Vagina (tissue), 2 donors: ENCODE data around the gene PLEKHJ1. TPM values are rescaled to one million over a fixed set of nuclear protein-coding genes. Genes with fewer than 3 reads are reported as not detected.
"Not testable (repeated sequence)": the region's sequence is repeated elsewhere in the genome, so short reads cannot be mapped to it uniquely, and the experiment has no call there.

ENCODE experiments used
- DNase-seq, 2 donors: peaks; one replicate each; pipeline ENCODE4 v3.0.0-alpha.2; 2017; ENCODE audit errors: extremely low spot score in 2 of 2
- H3K27ac ChIP-seq: fragments of 200-600 bp; sonication (generic); one replicate; pipeline ENCODE4 v1.5.1; 2019
- H3K27me3 ChIP-seq: fragments of 200-600 bp; sonication (generic); one replicate; pipeline ENCODE4 v1.5.1; 2019
- H3K36me3 ChIP-seq, 2 donors: fragments of 200-600 bp; sonication (generic); one replicate each; pipeline ENCODE4 v1.5.1; 2017 to 2019
- H3K4me1 ChIP-seq: fragments of 200-600 bp; sonication (generic); one replicate; pipeline ENCODE4 v1.5.1; 2019
- H3K4me3 ChIP-seq, 2 donors: fragments of 200-600 bp; sonication (generic); 1 replicate in 1 of 2; 2 replicates in 1 of 2; pipeline ENCODE4 v1.5.1; 2016 to 2019
- H3K9me3 ChIP-seq: fragments of 200-600 bp; sonication (generic); one replicate; pipeline ENCODE4 v1.5.1; 2019
- POLR2A ChIP-seq, 2 donors: fragments of 450-650 bp; IDR thresholded peaks; one replicate each; pipeline ENCODE4 v1.6.1; 2017; ENCODE audit warnings: antibody characterized with exemption in 2 of 2, mild to moderate bottlenecking in 2 of 2, moderate library complexity in 2 of 2
- POLR2AphosphoS5 ChIP-seq, 2 donors: sonication (generic); formaldehyde crosslinking; IDR thresholded peaks; one replicate each; pipeline ENCODE4 v1.9.0; 2017; ENCODE audit warnings: antibody characterized with exemption in 2 of 2, mild to moderate bottlenecking in 2 of 2, low read depth in 1 of 2; ENCODE audit not compliant: insufficient read depth in 1 of 2
- intact Hi-C: fragments of 100-400 bp; cut with DNase I; formaldehyde crosslinking; loops from one replicate; pipeline ENCODE4 v1.15.1; 2023
- total RNA-seq: library from RNA; depleted of rRNA; stranded (reverse); fragments of >200 nt; gene quantifications from one replicate; pipeline ENCODE4 v1.2.3, GENCODE V29; 2016
- TF ChIP-seq, protein P1 (sequence below), 3 experiments: fragments of 450-650 bp in 2 of 3; fragments of 200-600 bp in 1 of 3; sonication (generic) in 1 of 3; IDR thresholded peaks; one replicate each; pipeline ENCODE4 v1.5.1; 2017 to 2019; ENCODE audit warnings: antibody characterized with exemption in 3 of 3, mild to moderate bottlenecking in 2 of 3, moderate library complexity in 2 of 3

PLEKHJ1 gene, protein sequence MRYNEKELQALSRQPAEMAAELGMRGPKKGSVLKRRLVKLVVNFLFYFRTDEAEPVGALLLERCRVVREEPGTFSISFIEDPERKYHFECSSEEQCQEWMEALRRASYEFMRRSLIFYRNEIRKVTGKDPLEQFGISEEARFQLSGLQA
- total RNA-seq: 30.7 TPM

DNA sequence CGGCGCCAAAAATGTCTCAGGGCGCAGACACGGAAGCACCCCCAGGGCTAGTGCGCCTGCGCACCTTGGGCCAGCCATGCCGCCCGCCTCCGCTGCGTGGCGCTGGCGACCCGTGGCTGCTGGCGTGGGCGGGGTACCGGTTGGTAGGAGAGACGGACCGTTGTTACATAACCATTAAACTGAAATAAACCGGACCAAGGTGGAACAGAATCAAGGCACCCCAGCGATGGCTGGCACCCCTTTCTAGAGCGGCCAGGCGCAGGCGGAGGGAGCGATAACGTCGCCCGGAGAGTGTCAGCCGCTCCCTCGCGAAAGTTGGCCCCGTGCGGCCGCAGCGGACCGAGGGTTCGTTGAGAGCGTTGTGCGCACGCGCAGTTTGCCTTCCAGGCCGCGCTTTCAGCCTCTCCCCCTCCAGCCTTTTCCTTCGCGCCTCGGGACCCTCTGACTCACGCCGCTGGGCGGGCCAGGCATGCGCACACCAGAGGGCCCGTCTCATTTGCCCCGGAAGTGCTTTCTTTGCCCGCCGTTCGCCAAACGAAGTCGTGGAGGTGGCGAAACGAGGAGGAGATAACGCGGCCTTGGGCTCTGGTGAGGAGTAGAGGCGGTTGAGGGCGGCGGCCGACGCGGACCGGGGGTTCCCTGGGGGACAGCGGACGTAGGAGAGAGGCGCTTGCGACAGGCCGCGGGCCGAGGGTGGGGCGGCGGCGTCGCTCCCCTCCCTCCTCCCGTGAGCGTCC, at the start of gene PLEKHJ1, which contains the start of gene SF3A2:
TSS of gene PLEKHJ1 (minus strand) at position 16 of the 737 bp plus-strand sequence. CDS start 81 bp downstream, outside the sequence.
TSS of gene SF3A2 (plus strand) at position 511 of the 737 bp plus-strand sequence. CDS start 6,595 bp downstream, outside the sequence.
- H3K36me3 ChIP-seq: peaks cover 0 to 10% of the 10 kb centered on the region in 2 donors
- H3K27ac ChIP-seq: peak within 1 kb of the TSS; percentile 97
- no peaks in the 10 kb centered on the region for H3K9me3 ChIP-seq
- intact Hi-C loops: loop anchor here (1.0 to 5.0 kb wide), 3 partner anchors 34 to 156 kb away; no protein-coding TSS in a partner anchor
- peaks cover 68% of the 10 kb centered on the region for H3K4me1 ChIP-seq
- peak in 1 of 2 donors; percentile 44 for TF ChIP-seq POLR2A (IDR thresholded peaks at IDR 0.05)
- peak; percentile 95 to 96 for TF ChIP-seq POLR2AphosphoS5 (IDR thresholded peaks at IDR 0.05; ENCODE audit: insufficient read depth in 1 of 2, low read depth in 1 of 2)
- TF ChIP-seq, protein P1, sequence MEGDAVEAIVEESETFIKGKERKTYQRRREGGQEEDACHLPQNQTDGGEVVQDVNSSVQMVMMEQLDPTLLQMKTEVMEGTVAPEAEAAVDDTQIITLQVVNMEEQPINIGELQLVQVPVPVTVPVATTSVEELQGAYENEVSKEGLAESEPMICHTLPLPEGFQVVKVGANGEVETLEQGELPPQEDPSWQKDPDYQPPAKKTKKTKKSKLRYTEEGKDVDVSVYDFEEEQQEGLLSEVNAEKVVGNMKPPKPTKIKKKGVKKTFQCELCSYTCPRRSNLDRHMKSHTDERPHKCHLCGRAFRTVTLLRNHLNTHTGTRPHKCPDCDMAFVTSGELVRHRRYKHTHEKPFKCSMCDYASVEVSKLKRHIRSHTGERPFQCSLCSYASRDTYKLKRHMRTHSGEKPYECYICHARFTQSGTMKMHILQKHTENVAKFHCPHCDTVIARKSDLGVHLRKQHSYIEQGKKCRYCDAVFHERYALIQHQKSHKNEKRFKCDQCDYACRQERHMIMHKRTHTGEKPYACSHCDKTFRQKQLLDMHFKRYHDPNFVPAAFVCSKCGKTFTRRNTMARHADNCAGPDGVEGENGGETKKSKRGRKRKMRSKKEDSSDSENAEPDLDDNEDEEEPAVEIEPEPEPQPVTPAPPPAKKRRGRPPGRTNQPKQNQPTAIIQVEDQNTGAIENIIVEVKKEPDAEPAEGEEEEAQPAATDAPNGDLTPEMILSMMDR (IDR thresholded peaks at IDR 0.05): peak; percentile 73 to 99 (median 97)
- peak within 1 kb of the TSS; percentile 84 to 100 for H3K4me3 ChIP-seq
- peak; percentile 97 to 98 for DNase-seq
- H3K27me3 ChIP-seq: no peaks in the 10 kb centered on the region

DNA sequence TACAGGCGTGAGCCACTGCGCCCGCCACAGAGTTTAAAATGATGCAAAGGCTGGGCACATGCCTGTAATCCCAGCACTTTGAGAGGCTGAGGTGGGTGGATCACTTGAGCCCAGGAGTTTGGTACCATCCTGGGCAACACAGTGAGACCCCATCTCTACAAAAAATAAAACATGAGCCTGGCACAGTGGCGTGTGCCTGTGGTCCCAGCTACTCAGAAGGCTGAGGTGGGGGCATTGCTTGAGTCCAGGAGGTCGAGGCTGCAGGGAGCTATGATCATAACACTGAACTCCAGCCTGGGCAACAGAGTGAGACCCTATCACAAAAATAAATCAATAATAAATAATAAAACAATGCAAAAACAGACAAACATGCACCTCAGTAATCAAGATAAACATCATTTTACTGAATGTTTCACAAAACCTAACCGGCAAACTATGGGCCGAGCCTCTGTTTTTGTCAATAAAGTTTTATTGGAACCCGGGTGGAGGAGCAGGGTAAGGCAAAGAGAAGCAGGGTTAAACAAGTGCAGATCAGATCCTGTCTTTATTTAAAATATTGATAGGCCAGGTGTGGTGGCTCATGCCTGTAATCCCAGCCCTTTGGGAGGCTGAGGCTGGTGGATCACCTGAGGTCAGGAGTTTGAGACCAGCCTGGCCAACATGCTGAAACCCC, 47.8 kb upstream of the PLEKHJ1 start:
- no peak for DNase-seq
- no peaks in the 10 kb centered on the region for H3K27me3 ChIP-seq
- no peak overlapping the region for H3K4me3 ChIP-seq
- no peaks in the 10 kb centered on the region for H3K36me3 ChIP-seq
- H3K9me3 ChIP-seq: no peaks in the 10 kb centered on the region
- H3K27ac ChIP-seq: no peak overlapping the region
- TF ChIP-seq POLR2A (IDR thresholded peaks at IDR 0.05) (no peak), POLR2AphosphoS5 (IDR thresholded peaks at IDR 0.05; ENCODE audit: insufficient read depth in 1 of 2, low read depth in 1 of 2) (no peak)
- TF ChIP-seq, protein P1 (IDR thresholded peaks at IDR 0.05): no peak
- intact Hi-C loops: no loop called here
- H3K4me1 ChIP-seq: peaks cover 13% of the 10 kb centered on the region

DNA sequence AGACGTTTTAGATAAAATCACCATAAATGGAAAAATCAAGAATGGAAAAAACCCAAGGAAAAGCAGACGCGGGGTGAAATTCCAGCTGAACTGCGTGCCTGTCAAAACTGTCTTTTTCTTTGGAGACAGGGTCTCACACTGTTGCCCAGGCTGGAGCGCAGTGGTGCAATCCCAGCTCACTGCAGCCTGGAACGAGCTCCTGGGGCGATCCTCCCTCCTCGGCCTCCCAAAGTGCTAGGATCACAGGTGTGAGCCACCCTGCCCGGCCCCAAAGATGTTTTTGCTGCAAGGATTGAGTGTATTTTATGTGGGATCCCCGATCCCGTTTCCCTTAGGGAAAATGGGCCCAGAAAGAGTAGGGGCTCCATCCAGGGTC, 46.7 kb upstream of the PLEKHJ1 start:
- Histone ChIP-seq H3K27me3 (no peaks in the 10 kb centered on the region), H3K36me3 (no peaks in the 10 kb centered on the region), H3K4me1 (peaks cover 13% of the 10 kb centered on the region), H3K4me3 (peak overlapping the region; percentile 29 to 30), H3K9me3 (no peaks in the 10 kb centered on the region), H3K27ac (no peak overlapping the region)
- intact Hi-C loops: no loop called here
- no peak for TF ChIP-seq POLR2A (IDR thresholded peaks at IDR 0.05)
- TF ChIP-seq, protein P1 (IDR thresholded peaks at IDR 0.05): no peak
- TF ChIP-seq POLR2AphosphoS5 (IDR thresholded peaks at IDR 0.05; ENCODE audit: insufficient read depth in 1 of 2, low read depth in 1 of 2): no peak
- DNase-seq: no peak

DNA sequence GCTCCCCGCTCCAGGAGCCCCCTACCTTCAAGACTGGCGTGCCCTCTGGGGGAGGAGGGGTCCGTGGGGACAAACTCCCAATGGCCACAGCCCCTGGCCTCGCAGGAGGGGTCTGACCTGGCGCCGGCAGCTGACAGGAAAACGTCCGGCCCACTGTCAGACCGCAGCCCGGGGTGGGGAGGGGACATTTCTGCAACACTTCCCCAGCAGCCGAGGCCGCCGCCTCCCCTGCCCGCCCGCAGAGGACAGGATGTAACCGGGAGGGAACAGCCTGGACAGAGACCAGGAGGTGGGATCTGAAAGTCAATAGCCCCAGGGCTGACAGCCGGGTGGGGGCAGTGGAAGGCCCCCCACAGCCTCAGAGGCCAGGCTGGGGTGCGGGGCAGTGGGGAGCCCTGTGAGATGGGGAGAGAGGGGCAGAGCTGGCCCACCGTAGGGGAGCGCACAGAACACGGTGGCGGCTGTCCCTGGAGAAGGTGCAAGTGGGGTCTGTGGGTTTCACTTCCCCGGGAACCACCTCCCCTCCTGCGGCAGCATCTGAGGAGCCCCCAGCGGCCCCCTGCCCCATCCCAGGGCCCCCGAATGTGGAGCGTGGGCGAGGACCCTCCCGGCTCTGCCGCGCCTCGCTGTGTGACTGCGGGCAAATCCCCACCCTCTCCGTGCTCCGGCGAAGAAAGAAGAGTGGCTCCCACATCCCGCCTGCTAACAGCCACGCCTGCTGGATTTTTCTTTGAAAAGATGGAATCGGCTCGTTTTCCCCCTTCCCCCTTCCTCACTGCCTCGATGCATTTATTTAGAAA, 46.1 kb upstream of the PLEKHJ1 start, which contains the start of gene PEAK3:
TSS of gene PEAK3 (minus strand) at position 114 of the 800 bp plus-strand sequence. CDS start 1,244 bp downstream, outside the sequence.
- Histone ChIP-seq H3K27me3 (no peaks in the 10 kb centered on the region), H3K9me3 (no peaks in the 10 kb centered on the region), H3K36me3 (no peaks in the 10 kb centered on the region), H3K4me3 (peak within 1 kb of the TSS; percentile 29 to 30), H3K4me1 (peaks cover 13% of the 10 kb centered on the region), H3K27ac (peak within 1 kb of the TSS; percentile 4)
- intact Hi-C loops: no loop called here
- no peak for DNase-seq
- no peak for TF ChIP-seq POLR2A (IDR thresholded peaks at IDR 0.05)
- TF ChIP-seq POLR2AphosphoS5 (IDR thresholded peaks at IDR 0.05; ENCODE audit: insufficient read depth in 1 of 2, low read depth in 1 of 2): peak in 1 of 2 donors; percentile 57
- TF ChIP-seq, protein P1 (IDR thresholded peaks at IDR 0.05): no peak

DNA sequence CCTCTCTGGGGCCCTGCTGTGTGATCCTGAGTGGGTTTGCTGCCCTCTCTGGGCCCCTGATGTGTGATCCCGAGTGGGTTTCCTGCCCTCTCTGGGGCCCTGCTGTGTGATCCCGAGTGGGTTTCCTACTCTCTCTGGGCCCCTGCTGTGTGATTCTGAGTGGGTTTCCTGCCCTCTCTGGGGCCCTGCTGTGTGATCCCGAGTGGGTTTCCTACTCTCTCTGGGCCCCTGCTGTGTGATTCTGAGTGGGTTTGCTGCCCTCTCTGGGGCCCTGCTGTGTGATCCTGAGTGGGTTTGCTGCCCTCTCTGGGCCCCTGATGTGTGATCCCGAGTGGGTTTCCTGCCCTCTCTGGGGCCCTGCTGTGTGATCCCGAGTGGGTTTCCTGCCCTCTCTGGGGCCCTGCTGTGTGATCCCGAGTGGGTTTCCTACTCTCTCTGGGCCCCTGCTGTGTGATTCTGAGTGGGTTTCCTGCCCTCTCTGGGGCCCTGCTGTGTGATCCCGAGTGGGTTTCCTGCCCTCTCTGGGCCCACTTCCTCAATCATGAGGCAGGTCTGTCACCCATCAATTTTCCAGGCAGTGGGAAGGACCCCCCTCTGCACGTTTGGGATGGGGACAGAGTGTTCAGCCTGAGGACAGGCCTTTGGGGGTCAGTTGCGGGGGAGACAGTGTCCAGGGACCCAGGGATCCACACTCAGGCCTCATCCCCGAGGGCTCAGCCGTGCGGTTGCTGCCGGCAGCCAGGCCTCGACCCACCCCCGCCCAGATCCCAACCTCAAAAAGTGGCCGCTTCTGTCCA, 45.3 kb upstream of the PLEKHJ1 start:
- H3K36me3 ChIP-seq, H3K27me3 ChIP-seq, intact Hi-C loops, DNase-seq, H3K9me3 ChIP-seq: not testable (repeated sequence)
- peak overlapping the region; percentile 29 to 30 for H3K4me3 ChIP-seq
- peak overlapping the region; percentile 4 for H3K27ac ChIP-seq
- H3K4me1 ChIP-seq: peaks cover 18% of the 10 kb centered on the region
